CD14-positive monocyte (primary cell): Measurements from ENCODE around the gene FNDC5. TPM values are rescaled to one million over a fixed set of nuclear protein-coding genes. Genes with fewer than 3 reads are reported as not detected.

Experiments used
- DNase-seq, 3 donors: peaks; one replicate each; pipeline ENCODE4 v3.0.0-alpha.2; 2011 to 2022
- H2AFZ ChIP-seq: 2 replicates; pipeline ENCODE4 v1.6.0; 2012; ENCODE audit warnings: mild to moderate bottlenecking, low read depth, low read length, inconsistent platforms; ENCODE audit not compliant: insufficient read depth, poor library complexity, severe bottlenecking
- H3K27ac ChIP-seq, 2 donors: 1 replicate in 1 of 2; 2 replicates in 1 of 2; pipeline ENCODE4 v1.5.1; 2012 to 2013; ENCODE audit warnings: low read length in 2 of 2, control low read depth in 1 of 2, inconsistent platforms in 1 of 2, low read depth in 1 of 2, mild to moderate bottlenecking in 1 of 2
- H3K27me3 ChIP-seq, 2 donors: one replicate each; pipeline versions ENCODE4 v1.6.0 to v1.6.1; 2011 to 2013; ENCODE audit warnings: low read length in 2 of 2; ENCODE audit not compliant: control insufficient read depth in 2 of 2, insufficient read depth in 2 of 2
- H3K36me3 ChIP-seq, 2 donors: replicated peaks in 1 of 2; 1 replicate in 1 of 2; 2 replicates in 1 of 2; pipeline versions ENCODE4 v1.5.1 to v1.6.1; 2012 to 2013; ENCODE audit warnings: low read length in 2 of 2, control low read depth in 1 of 2, inconsistent platforms in 1 of 2, mild to moderate bottlenecking in 1 of 2; ENCODE audit not compliant: insufficient read depth in 2 of 2, control insufficient read depth in 1 of 2
- H3K4me1 ChIP-seq, 2 donors: 1 replicate in 1 of 2; 2 replicates in 1 of 2; pipeline versions ENCODE4 v1.5.1 to v1.6.1; 2012 to 2013; ENCODE audit warnings: low read length in 2 of 2, control low read depth in 1 of 2, inconsistent platforms in 1 of 2, mild to moderate bottlenecking in 1 of 2, moderate library complexity in 1 of 2; ENCODE audit not compliant: insufficient read depth in 2 of 2, control insufficient read depth in 1 of 2
- H3K4me2 ChIP-seq: replicated peaks from 2 replicates; pipeline ENCODE3; 2012; ENCODE audit warnings: low read length, moderate library complexity, mild to moderate bottlenecking; ENCODE audit not compliant: poor library complexity, severe bottlenecking; ENCODE audit errors: extremely low read depth
- H3K4me3 ChIP-seq, 3 experiments: fragments of 200-600 bp in 1 of 3; sonication (generic) in 1 of 3; replicated peaks in 1 of 3; 1 replicate in 2 of 3; 2 replicates in 1 of 3; pipeline ENCODE4 v1.5.1; 2011 to 2013; ENCODE audit warnings: low read length in 3 of 3, mild to moderate bottlenecking in 3 of 3, control low read depth in 2 of 3, low read depth in 2 of 3, inconsistent platforms in 1 of 3, moderate library complexity in 1 of 3
- H3K79me2 ChIP-seq: 2 replicates; pipeline ENCODE4 v1.6.0; 2012; ENCODE audit warnings: mild to moderate bottlenecking, control low read depth, inconsistent platforms, low read length, moderate library complexity; ENCODE audit not compliant: insufficient read depth
- H3K9ac ChIP-seq: 2 replicates; pipeline ENCODE4 v1.6.0; 2017; ENCODE audit warnings: low read length, mild to moderate bottlenecking; ENCODE audit not compliant: insufficient read depth, poor library complexity, severe bottlenecking
- H3K9me3 ChIP-seq, 2 donors: replicated peaks in 1 of 2; 1 replicate in 1 of 2; 2 replicates in 1 of 2; pipeline versions ENCODE4 v1.5.1 to v1.6.1; 2012 to 2013; ENCODE audit warnings: low read length in 2 of 2, control low read depth in 1 of 2; ENCODE audit not compliant: control insufficient read depth in 1 of 2, insufficient read depth in 1 of 2
- H4K20me1 ChIP-seq: 2 replicates; pipeline ENCODE4 v1.6.0; 2012; ENCODE audit warnings: mild to moderate bottlenecking, low read length, control low read depth, moderate library complexity; ENCODE audit not compliant: insufficient read depth
- H3K27ac Mint-ChIP-seq, 7 donors: one replicate each; pipeline ENCODE4 v1.8.0; 2020; ENCODE audit warnings: mild to moderate bottlenecking in 7 of 7, mixed read lengths in 7 of 7, moderate library complexity in 6 of 7, inconsistent platforms in 2 of 7
- H3K27me3 Mint-ChIP-seq, 3 donors: one replicate each; pipeline ENCODE4 v1.8.0; 2021 to 2022; ENCODE audit warnings: low read depth in 3 of 3, mild to moderate bottlenecking in 3 of 3, mixed read lengths in 3 of 3, moderate library complexity in 3 of 3, inconsistent platforms in 1 of 3
- H3K36me3 Mint-ChIP-seq, 2 donors: one replicate each; pipeline ENCODE4 v1.8.0; 2020; ENCODE audit warnings: mixed read lengths in 2 of 2, inconsistent platforms in 1 of 2, mild to moderate bottlenecking in 1 of 2
- H3K4me1 Mint-ChIP-seq: one replicate; pipeline ENCODE4 v1.8.0; 2020; ENCODE audit warnings: mild to moderate bottlenecking, mixed read lengths
- H3K4me3 Mint-ChIP-seq, 2 donors: one replicate each; pipeline ENCODE4 v1.8.0; 2020; ENCODE audit warnings: mild to moderate bottlenecking in 2 of 2, mixed read lengths in 2 of 2, moderate library complexity in 1 of 2
- H3K9me3 Mint-ChIP-seq, 7 donors: one replicate each; pipeline ENCODE4 v1.8.0; 2020 to 2022; ENCODE audit warnings: mixed read lengths in 7 of 7, mild to moderate bottlenecking in 6 of 7, moderate library complexity in 6 of 7, inconsistent platforms in 2 of 7
- CTCF ChIP-seq: fragments of 200-600 bp; IDR thresholded peaks from one replicate; pipeline ENCODE4 v1.8.0; 2022; ENCODE audit warnings: antibody characterized with exemption, mild to moderate bottlenecking
- WGBS: methylation state at CpG from one replicate; pipeline ENCODE4 v1.1.5; 2013; ENCODE audit warnings: missing lambda C conversion rate; ENCODE audit not compliant: insufficient coverage; 5-methylcytosine and 5-hydroxymethylcytosine counted together
- intact Hi-C, 2 donors: fragments of 100-400 bp; cut with micrococcal nuclease; formaldehyde crosslinking; loops; one replicate each; pipeline versions ENCODE4 v1.15.0 to v1.15.1; 2023
- polyA plus RNA-seq, 3 donors: library from polyadenylated mRNA; depleted of rRNA in 1 of 3; unstranded in 2 of 3; stranded (reverse) in 1 of 3; fragments of 300-500 nt in 2 of 3; fragments of >200 nt in 1 of 3; fragmentation: Illumina TruSeq in 2 of 3; gene quantifications; 1 replicate in 2 of 3; 2 replicates in 1 of 3; pipeline ENCODE4 v1.2.3, GENCODE V29; 2012 to 2021

The FNDC5 gene
- polyA plus RNA-seq, 3 donors = not detected

- Histone ChIP-seq H3K27ac (no peak overlapping the region), H3K27me3 (peaks cover 10 to 14% of the 10 kb centered on the region in 2 donors), H3K4me1 (no peaks in the 10 kb centered on the region), H3K9me3 (no peaks in the 10 kb centered on the region), H3K4me3 (no peak overlapping the region), H3K36me3 (peaks cover 10 to 34% of the 10 kb centered on the region in 2 donors), H2AFZ (no peak overlapping the region), H3K4me2 (no peak overlapping the region), H3K9ac (no peak overlapping the region), H3K79me2 (no peaks in the 10 kb centered on the region), H4K20me1 (no peaks in the 10 kb centered on the region)
- no peak overlapping the region for H3K4me3 Mint-ChIP-seq
- TF ChIP-seq CTCF = no peak
- peaks cover 3% of the 10 kb centered on the region for H3K4me1 Mint-ChIP-seq
- peaks cover 15 to 21% (median 18%) of the 10 kb centered on the region in 3 donors for H3K27me3 Mint-ChIP-seq
- intact Hi-C loops = no loop called here
- no peak overlapping the region for H3K27ac Mint-ChIP-seq
- peaks cover 0 to 2% (median 0%) of the 10 kb centered on the region in 7 donors for H3K9me3 Mint-ChIP-seq
- peaks cover 38 to 50% of the 10 kb centered on the region in 2 donors for H3K36me3 Mint-ChIP-seq
- no peak for DNase-seq
- WGBS = no CpG with 5 or more reads among the region's 3 CpGs
These were observed 4.9 kb downstream of the FNDC5 start for GRCh38 chr1:32865639-32866405.

- Histone ChIP-seq H3K9ac (no peak overlapping the region), H3K27me3 (peaks cover 1 to 5% of the 10 kb centered on the region in 2 donors), H3K36me3 (peaks cover 10 to 44% of the 10 kb centered on the region in 2 donors), H3K27ac (no peak overlapping the region), H3K9me3 (no peaks in the 10 kb centered on the region), H4K20me1 (no peaks in the 10 kb centered on the region), H3K4me2 (no peak overlapping the region), H3K4me3 (no peak overlapping the region), H3K79me2 (no peaks in the 10 kb centered on the region), H3K4me1 (no peaks in the 10 kb centered on the region), H2AFZ (no peak overlapping the region)
- H3K9me3 Mint-ChIP-seq = peaks cover 0 to 2% (median 0%) of the 10 kb centered on the region in 7 donors
- H3K4me3 Mint-ChIP-seq = no peak overlapping the region
- peaks cover 41 to 50% of the 10 kb centered on the region in 2 donors for H3K36me3 Mint-ChIP-seq
- no peak for DNase-seq
- WGBS = 99% methylated on average over 5 of the region's 8 CpGs
- no peak for TF ChIP-seq CTCF
- intact Hi-C loops = no loop called here
- H3K4me1 Mint-ChIP-seq = no peaks in the 10 kb centered on the region
- peaks cover 7 to 13% (median 8%) of the 10 kb centered on the region in 3 donors for H3K27me3 Mint-ChIP-seq
- H3K27ac Mint-ChIP-seq = no peak overlapping the region
These were observed 6.2 kb downstream of the FNDC5 start for GRCh38 chr1:32864375-32865019.
